Eye (tissue), 1 donor: Measurements from ENCODE around the gene FAM240B.

Experiments used
- DNase-seq: peaks from one replicate; pipeline ENCODE4 v3.0.0-alpha.2; 2015

FAM240B gene

GRCh38 chr9:38720083-38720745 is at the start of gene FAM240B:
TSS of gene FAM240B (minus strand) at chr9:38720133. CDS start at chr9:38703999, 16,134 bp downstream.
- DNase-seq: peak; percentile 46

DNA sequence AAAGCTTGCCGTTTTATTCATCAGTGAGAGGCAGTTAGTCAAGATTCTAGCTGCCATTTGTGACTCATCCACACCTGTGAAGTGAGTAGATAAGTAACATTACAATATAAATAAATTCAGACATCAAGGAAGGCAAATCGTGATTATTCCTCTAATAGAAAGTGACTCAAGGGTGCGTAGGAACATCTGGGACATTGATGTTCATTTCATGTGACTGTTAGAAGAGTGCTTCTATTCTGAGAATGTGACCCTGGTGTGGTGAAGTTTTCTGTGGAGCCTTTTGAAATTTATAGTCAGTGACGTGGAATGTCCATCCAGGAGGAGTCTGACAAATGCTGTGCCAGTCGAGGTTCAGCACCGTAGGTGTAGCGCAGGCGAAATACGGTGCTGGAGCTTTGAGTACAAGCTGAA is 48.4 kb upstream of the FAM240B start:
- no peak for DNase-seq

DNA sequence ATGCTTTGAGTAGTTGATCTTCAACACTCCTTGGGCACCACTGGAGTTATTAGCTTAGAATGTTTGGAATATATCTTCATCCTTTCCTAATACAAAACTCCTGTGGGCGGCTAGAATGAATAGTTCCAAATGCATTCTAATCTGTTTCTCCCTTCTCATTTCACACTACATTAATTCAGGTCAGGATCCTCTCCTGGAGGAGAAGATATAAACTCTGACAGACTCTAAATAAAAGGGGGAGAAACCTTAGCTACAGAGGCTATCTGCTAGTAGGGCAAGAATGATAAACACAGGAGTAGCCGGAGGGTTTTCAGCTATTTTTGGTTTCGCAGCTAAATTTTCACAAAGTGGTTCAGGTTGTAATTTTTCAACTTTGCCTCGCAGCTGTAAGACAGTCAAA is 45.2 kb upstream of the FAM240B start:
- DNase-seq: peak; percentile 18

DNA sequence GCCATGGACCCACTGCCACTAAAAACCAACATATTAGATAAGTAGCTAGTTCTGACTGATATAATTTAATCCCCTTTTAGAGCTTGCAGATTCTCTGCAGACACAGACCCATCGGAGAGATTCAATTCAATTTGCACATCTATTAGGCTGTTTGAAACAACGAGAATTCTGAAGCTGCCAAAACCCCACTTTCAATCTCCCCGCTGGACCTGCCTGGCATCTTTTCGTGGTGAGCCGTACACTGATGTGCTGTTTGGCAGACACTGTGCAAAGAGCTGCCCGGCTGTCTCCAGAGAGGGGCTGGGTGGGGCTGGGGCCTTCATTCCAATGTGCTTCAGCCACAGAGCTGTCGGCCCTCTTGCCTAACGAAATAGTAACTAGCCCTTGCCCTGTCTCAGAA is 42.1 kb upstream of the FAM240B start:
- DNase-seq: no peak

- DNase-seq: no peak
These were observed 41.4 kb upstream of the FAM240B start for GRCh38 chr9:38761339-38761738.

DNA sequence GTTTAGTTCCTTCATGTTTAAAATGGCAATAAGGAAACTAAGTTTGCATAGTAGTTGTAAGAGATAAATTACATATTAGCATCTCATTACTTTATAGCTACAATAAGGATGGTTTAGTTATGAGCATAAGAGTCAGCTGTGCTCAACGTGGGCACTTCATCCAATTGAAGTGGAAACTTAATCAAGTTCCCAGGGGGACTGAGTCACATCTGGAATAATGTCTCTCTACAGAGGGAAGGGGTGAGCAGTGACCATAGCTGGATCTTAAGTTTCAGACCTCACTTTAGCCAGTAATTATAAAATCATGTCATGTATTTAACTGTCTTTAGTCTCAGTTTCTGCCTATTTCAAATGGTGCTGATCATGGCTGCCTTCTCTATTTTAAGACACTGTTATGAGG is 36.8 kb upstream of the FAM240B start:
- DNase-seq: peak; percentile 37

DNA sequence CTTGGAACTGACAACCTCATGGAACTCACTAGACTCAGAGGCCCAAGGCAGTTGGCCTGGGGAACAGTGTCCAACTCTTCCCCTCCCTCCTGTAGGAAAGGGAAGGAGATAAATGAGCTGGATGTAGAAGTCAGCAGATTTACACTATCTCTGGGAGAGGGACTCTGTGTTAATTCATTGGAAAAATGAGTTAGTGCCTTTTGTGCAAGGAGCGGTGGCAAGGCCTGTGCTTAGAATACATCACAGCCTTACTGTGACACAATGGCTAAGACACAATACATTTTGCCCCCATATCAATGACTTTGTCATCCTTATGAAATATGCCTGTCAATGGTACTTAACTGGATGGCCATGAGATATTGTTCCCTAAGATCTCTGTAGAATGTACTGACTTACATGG is 28.0 kb upstream of the FAM240B start:
- DNase-seq: no peak

GRCh38 chr9:38747067-38747466 is 27.1 kb upstream of the FAM240B start:
- no peak for DNase-seq

- DNase-seq: no peak
These were observed 26.4 kb upstream of the FAM240B start for GRCh38 chr9:38746303-38746702.

GRCh38 chr9:38744484-38744883 is 24.6 kb upstream of the FAM240B start:
- DNase-seq: no peak

- no peak for DNase-seq
These were observed 17.3 kb upstream of the FAM240B start for GRCh38 chr9:38737246-38737645.

DNA sequence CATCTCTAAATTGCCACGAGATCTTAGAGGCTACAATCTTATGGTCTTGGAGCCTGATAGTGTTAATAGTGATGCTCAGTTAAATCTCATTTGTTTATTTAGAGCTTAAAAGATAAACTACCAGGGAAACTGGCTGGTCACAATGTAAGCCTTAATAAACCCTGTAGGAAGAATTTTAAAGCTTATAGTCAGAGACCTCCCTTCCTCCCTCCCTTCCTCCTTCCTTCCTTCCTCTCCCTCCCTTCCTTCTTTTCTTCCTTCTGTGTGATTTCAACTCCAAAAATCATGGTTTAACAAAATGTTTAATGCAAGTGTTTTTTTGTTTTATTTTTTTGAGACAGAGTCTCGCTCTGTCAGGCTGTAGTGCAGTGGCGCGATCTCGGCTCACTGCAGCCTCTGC is 14.9 kb upstream of the FAM240B start:
- DNase-seq: no peak

- DNase-seq: no peak
These were observed 13.6 kb upstream of the FAM240B start for GRCh38 chr9:38733503-38733902.

DNA sequence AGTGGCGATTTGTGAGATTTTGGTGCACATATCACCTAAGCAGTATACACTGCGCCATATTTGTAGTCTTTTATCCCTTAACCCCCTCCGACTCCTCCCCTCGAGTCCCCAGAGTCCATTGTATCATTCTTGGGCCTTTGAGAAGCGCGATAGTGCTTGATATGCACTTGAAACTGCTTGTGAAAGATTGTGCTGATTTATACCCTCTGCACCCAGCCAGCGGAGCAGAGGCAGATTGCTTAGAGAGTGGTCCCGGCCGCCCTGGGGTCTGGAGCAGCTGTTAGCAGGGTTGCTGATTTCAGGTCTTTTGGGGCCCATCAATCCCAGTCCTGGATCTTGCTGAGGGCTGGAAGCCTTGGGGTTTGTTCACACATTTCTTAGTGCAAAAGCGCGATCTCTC is 13.0 kb upstream of the FAM240B start:
- DNase-seq: no peak

DNA sequence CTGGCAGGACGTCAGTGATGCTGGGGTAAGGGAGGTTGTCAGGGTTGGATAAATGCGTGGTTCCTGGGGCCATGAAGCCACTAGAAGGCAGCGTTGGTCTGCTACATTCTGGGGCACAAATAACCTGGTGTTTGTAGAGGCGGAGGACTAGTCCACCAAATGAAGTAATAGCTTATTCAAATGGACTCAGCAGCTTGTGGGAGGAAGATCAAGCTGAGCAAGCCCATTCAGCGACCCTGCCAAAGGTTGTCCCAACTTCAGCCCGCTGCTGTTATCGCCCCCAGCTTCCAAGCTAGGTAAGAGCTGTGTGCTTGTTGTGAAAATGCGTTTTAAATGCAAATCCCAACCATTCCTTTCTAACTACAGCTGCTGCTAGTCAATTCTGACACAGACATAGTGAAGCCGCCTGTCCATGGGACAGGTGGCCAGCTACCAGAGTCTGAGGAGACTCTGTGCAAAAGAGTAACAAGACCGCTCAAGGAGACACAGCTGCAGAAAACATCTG is 7.6 kb upstream of the FAM240B start:
- peak; percentile 34 for DNase-seq

- DNase-seq: no peak
These were observed 4.8 kb upstream of the FAM240B start for GRCh38 chr9:38724754-38725153.

GRCh38 chr9:38718148-38718547 is 1.8 kb downstream of the FAM240B start:
- DNase-seq: no peak

DNA sequence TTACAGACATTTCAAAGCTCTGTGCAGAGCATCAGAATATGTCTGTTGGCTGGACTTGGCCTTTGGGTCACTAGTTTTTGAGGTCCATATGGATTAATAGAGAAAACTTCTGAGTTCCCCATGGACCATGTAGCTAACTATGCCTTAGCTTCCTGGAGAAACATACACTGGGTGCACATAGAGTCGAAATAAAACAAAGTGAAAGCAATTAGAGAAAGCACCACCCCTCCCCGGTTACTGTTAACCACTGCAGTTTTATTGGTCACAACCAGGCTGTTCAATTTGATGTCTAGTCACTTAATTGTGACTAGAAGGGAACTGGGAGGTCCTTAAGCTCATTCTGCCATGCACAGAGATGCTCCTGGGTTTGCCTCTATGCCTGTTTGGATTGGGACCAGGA is 4.2 kb downstream of the FAM240B start:
- no peak for DNase-seq

- DNase-seq: no peak
These were observed 6.5 kb downstream of the FAM240B start for GRCh38 chr9:38713426-38713825.

DNA sequence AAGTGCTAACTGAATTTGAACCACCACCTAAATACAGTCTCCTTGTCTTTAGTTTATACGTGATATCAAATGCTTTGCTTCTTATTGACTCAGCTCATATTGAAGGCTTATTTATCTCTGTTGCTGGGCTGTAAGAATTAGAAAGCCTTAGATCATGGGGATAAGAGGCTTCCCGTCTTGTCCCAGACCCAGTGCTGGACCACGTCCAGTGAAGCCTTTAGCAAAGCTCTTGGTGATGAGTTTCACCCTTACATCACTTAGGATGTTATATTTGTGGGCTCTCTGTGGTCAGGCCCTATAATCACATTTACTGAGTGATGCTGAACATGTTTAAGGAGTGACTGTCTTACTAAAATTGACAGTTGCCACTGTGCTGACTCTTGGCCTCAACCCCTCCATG is 11.2 kb downstream of the FAM240B start:
- DNase-seq: no peak

GRCh38 chr9:38707885-38708637 is 11.9 kb downstream of the FAM240B start:
- DNase-seq: no peak

DNA sequence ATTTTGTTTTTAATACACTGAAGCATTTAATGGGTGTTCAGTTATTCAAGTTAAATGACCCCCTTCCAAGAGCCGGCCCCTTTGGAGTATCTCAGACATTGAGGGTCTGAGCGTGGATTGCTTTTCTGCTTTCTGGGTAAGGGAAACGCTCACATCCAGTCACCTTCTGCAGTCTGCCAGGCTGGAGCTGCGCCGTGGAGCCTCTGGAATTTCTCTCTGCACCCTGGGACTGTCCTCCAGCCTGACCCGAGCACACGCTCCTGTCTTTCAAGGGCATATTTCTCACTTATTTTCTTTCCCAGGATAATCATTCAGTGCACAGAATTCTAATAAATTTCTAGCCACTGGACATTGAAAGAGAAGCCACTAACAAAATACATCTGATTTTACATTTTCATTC is 13.4 kb downstream of the FAM240B start:
- DNase-seq: no peak

DNA sequence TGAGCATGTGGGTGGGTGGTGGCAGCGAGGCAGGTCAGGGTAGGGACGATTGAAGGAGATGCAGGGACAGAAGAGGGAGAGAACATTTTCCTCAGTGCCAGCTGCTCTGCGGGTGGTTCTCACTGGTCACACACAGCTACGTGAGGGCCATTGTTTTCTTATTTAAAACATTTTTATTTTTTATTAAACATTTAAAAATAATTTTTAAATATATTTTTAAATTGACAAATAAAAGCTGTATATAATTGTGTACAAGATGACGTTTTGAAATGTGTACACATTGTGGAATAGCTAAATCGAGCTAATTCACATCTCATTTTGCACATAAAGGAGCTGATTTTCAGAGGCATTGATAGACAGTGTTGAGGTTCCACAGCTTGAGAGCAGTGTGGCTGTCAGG is 14.0 kb downstream of the FAM240B start:
- DNase-seq: no peak

- DNase-seq: no peak
These were observed 19.2 kb downstream of the FAM240B start for GRCh38 chr9:38700695-38701094.

- DNase-seq: no peak
These were observed 20.6 kb downstream of the FAM240B start for GRCh38 chr9:38699337-38699736.
